COR-L47 (cell line): Measurements from ENCODE around the gene ZKSCAN2.

Source experiments
- DNase-seq: peaks from one replicate; lab custom pipeline; 2025; lab: John Stamatoyannopoulos, UW

ZKSCAN2 gene

GRCh38 chr16:25223964-25224363, 33.7 kb downstream of the ZKSCAN2 start:
- DNase-seq = no peak

DNA sequence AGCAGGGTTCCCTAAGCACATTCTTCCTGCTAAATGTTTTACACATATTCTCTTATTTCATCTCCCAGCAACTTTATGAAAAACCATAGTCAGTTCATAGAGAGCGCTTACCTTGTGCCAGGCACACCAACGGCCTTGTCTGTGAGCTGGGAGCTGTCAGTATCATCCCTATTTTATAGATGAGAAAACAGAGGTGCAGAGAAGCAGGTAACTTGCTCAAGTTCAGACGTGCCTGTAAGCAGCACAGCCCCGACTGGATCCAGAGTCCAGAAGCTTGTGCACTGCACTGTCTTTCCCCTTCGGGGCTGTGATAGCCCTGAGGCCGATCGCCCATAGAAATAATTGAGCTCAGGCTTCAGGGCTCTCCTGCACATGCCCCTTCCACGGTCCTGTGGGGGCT, 34.7 kb downstream of the ZKSCAN2 start:
- DNase-seq = no peak

DNA sequence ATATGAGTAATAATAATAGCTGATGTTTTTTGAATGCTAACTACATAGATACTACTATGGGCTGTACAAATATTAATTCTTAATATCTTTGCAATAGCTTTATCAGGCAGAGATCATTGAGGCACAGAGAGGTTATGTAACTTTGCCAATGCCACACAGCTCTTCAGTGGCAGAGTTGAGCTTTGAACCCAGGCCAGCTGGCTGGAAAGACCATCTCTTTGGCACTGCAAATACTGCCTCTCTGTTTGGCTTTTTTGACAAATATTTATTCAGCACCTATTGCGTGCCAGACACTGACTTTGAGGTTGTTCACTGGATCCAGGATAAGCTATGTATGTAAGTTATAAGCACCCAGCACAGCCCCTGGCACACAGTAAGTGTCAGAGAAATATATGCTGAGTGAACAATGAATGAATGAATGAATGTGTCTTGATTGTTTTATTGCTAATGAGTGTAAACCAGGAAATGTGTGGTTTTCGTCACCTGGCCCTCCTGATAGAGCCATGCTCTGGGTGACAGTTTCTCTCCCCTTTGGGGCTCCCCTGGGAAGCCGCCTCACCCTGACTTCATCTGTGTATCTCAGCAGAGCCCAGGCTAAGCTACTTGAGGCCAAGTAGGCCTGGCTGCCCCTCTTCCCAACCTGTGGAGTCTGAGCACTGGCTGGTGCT, 38.4 kb downstream of the ZKSCAN2 start:
- no peak for DNase-seq

DNA sequence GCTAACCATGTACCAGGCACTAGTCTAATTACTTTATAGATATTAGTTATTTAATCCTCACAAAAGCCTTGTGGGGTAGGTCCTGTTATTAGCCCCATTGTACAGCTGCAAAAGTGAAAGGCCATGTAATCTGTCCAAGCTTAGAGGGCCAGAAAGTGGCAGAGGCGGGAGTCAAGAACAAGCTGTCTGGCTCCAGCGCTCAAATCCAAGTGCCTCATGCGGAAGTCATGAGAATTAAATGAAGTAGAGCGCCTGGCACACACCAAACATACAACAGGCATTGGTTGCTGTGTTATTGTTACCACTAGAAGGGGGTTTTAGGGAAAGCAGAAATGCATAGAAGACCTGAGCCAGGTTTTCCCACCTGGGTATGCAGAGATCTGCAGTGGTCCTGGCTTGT, 39.7 kb downstream of the ZKSCAN2 start:
- no peak for DNase-seq

GRCh38 chr16:25217112-25217511, 40.5 kb downstream of the ZKSCAN2 start:
- DNase-seq = no peak

- no peak for DNase-seq
Observed at GRCh38 chr16:25213709-25214397, 43.8 kb downstream of the ZKSCAN2 start.

GRCh38 chr16:25212636-25213035, 45.0 kb downstream of the ZKSCAN2 start:
- DNase-seq = no peak

DNA sequence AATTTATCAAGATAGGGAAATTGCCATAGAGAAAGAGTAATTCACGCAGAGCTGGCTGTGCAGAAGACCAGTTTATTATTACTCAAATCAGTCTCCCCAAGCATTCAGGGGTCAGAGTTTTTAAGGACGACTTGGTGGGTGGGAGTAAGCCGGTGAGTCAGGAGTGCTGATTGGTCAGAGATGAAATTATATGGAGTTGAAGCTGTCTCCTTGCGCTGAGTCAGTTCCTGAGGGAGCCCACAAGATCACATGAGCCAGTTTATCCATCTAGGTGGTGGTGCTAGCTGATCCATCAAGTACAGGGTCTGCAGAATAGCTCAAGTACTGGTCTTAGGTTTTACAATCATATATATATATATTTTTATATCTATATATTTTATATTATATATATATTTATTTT, 46.9 kb downstream of the ZKSCAN2 start:
- no peak for DNase-seq

DNA sequence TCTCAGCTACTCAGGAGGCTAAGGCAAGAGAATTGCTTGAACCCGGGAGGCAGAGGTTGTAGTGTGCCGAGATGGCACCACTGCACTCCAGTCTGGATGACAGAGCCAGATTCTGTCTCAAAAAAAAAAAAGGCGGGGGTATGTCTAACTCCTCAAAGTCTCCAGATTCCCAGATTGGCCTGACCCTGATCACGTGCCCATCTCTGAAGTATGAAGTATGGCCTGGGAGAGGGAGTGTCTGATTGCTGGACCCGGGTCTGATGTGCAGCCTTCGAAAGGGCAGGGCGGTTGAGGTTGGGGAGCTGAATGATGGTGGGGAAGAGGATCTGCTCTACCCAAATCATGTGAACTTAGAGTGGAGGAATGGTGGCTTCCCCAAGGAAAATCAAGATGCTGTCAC, 58.2 kb downstream of the ZKSCAN2 start:
- no peak for DNase-seq

GRCh38 chr16:25198021-25198420, 59.6 kb downstream of the ZKSCAN2 start:
- DNase-seq = no peak

DNA sequence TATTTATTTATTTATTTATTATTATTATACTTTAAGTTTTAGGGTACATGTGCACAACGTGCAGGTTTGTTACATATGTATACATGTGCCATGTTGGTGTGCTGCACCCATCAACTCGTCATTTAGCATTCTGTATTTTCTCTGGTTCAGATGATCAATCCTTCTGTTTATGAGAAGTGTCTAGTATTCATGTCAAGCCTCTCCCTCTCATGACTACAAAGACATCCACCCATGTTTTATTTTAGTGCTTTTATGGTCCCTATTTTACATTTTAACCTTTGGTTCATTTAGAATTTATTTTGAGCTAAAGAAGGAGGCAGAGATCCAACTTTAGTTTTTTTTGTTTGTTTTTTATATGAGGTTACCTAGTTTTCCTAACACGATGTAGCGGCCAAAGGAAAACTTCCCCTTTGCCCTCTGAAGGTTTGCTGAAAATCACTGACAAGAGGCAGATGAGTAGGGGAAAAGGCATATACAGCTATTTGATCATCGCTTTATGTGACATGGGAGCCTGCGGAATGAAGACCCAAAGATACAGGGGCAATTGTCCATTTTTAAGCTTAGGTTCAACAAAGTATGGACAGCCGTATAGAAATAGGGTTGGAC, 63.3 kb downstream of the ZKSCAN2 start:
- no peak for DNase-seq

- no peak for DNase-seq
Observed at GRCh38 chr16:25192096-25192495, 65.5 kb downstream of the ZKSCAN2 start.

- DNase-seq = no peak
Observed at GRCh38 chr16:25189305-25189704, 68.3 kb downstream of the ZKSCAN2 start.

- DNase-seq = no peak
Observed at GRCh38 chr16:25187491-25187795, 70.2 kb downstream of the ZKSCAN2 start.
